GM19438 (cell line): ENCODE measurements around the gene POU3F2.

Experiments used
- ATAC-seq: cut with Tn5 transposase; IDR thresholded peaks from one replicate; pipeline ENCODE4 v1.9.1; 2021; ENCODE audit warnings: low read depth; ENCODE audit not compliant: unreplicated experiment

The POU3F2 gene

DNA sequence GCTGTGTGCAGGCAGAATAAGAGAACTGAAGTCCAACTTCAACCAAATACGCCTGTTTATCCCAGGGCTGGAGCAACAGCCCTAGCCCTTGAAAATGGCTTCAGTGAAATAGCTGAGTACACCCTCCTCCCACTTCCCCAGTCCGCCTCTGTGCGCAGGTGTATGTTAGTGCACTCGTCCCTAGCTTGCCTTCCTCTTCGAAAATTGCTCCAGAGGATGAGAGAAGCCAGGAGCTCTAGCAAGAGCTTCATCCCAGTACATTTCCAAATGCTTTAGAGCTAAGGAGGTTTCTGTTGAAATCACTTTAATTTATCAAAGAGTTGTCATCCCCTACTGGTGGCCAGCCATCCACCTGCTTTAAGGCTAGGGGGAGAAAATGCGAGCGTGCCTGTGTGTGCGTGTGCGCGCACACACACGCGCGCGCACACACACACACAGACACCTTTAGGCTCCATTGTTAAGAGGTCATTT is 5.4 kb upstream of the POU3F2 start:
- no peak for ATAC-seq

DNA sequence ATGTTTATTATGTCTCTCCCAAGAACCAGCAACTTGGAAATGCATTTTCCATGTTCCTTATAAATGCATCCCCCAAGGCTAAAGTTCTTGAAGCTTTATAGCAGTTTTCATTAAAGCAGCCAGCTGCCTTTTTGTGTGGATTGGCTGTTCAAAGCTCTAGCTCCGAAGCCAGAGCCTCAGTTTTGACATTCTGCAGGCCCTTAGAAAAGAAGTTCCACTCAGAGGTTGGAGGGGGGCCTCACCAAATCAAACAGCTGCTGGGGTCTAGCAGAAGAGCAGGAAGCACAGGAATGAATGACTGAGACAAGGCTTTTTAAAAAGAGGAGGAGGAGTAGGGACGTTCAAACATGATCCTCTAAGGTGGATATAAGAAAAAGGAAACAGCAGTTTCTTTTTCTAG is 4.2 kb upstream of the POU3F2 start:
- no peak for ATAC-seq

DNA sequence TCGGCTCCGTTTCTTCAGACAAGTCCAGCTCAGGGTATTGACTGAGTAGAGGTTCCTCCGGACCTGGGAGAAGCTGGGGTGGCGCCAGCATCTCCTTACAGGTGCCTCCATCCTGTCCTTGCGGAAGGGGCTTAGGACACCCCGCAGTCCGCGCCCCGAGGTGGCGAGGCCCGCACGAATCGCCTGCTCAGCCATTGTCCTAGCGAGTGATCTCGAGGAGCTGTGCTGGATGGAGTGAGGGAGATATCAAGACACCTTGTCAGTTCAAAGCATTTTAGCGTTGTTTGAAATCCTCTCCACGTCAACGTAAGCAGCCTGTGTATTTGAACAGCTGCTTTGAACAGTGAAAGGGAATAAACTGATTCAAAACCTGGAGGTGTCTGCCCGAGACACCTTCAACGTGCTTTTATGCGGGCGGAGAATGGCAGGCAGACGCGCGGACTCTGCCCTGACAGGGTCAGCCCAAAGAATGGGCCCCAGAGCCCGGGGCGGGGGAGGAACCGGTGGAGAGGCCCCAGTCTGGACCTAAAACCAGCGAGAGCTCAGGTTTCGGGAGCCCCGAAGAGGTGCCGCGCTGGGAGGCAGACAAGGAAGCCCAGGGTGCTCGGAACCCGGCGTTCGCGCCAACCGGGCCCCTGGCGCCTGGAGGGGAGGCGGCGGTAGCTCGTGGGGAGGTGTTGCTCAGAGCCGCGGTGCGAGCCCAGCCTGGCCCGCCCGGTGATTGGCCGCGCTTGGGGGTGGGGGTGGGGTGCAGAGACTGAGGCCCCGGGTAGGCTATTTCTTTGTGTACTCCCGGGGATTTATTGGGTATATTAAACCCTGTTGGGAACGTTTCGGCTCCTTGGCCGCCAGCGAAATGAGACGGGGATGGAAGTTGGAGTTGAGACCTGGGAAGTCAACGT is 3.1 kb upstream of the POU3F2 start:
- no peak for ATAC-seq

DNA sequence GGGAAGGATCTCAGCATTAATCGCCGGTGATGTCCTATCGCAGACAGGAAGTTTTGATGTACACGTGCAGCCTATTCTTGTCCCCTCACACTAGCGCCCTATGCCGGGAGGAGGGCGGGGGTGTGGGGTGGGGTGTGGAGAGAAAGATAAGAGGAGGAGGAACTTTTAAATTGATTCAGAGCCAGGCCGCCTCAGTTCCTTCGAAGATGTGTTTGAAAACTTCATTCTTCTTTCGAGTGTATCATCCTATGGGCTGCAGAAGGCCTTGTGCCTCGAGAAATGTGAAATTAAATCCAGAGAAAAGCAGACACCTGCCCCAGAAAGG is 2.5 kb upstream of the POU3F2 start:
- ATAC-seq, result no peak

DNA sequence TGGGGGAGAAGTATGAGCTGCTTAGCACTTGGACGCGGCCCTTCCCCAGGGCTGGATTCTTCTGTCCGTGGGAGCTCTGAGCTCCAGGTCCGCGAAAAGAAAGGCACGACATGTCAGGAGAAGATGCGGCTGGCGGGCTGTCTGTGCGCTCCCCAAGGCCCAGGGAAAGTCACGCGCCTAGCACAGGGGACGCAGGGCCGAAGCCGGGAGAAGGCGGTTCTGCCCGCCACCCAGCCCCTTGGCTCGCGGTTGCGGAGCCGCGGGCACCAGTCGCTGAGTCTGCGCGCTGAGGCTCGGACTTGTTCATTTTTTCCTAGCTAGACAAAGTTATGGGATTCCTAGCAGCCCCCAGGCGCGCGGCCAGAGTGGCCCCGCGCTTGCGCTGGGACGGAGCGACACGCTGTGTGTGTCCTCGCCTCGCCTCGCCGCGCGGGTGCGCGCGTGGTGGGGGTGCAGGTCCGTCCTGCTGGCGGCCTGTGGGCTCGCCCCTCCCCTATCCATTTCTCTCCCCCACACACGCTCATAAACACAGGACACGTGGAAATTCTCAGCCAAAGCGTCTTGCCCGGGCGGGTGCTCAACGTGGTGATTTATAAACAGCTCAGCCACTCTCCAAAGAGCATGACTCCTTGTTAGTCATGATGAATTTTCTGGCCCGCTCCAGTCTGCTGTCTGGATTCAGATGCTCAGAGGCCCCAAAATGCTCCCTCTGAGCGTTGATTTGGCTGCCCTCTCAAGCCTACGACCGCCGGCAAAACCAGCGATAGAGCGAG is 1.9 kb upstream of the POU3F2 start:
- ATAC-seq, result no peak

DNA sequence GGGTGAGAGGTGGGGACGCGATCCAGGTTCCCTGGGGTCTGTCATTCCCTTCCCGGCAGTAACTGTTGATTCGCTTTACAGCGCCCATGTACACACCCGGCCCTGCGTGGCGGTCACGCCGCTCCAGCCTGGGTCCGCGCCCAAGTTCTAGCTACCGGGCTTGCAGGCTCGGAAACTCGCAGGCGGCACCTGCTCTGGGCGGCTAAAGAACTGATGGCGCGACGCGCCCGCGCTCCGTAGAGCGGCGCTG is 1.4 kb upstream of the POU3F2 start:
- no peak for ATAC-seq

DNA sequence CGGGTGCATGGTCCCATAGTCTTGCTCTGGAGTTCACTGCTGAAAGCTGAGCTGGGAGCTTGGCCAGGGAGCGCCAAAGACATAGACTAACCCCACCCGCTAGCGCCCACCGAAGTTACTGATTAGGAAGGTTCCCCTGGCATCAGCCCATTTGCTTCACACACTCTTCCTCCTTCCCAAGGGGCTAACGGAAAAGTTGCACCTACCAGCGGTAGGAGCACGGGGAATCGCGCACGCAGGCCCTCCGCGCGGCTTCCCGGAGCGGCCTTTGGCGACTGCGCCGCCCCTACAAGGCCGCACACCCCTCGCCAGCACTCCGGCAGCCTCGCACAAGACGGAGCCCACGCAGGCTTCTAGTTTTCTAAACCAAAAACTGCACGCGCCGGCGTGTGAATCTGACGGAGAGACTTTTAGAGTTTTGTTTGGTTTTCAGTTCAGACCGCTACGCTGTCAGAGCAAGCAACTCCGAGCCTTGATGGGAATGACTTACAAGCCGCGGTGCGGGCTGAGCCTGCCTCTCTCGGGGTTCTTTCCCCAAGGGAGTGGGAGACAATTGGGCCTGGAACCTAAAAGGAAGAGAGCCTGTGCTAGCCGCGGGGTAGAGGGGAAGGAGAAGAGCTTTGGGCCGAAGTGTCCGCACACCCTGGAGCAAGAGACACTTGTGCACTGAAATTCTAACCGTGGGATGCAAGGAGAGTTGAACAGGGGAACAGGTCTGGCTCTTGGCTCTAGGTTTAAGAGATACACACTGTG is 891 bp upstream of the POU3F2 start:
- ATAC-seq, result no peak

DNA sequence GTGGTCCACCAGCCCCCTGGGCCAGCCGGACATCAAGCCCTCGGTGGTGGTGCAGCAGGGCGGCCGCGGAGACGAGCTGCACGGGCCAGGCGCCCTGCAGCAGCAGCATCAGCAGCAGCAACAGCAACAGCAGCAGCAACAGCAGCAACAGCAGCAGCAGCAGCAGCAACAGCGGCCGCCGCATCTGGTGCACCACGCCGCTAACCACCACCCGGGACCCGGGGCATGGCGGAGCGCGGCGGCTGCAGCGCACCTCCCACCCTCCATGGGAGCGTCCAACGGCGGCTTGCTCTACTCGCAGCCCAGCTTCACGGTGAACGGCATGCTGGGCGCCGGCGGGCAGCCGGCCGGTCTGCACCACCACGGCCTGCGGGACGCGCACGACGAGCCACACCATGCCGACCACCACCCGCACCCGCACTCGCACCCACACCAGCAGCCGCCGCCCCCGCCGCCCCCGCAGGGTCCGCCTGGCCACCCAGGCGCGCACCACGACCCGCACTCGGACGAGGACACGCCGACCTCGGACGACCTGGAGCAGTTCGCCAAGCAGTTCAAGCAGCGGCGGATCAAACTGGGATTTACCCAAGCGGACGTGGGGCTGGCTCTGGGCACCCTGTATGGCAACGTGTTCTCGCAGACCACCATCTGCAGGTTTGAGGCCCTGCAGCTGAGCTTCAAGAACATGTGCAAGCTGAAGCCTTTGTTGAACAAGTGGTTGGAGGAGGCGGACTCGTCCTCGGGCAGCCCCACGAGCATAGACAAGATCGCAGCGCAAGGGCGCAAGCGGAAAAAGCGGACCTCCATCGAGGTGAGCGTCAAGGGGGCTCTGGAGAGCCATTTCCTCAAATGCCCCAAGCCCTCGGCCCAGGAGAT is 1.0 kb downstream of the POU3F2 start:
- ATAC-seq, result no peak

DNA sequence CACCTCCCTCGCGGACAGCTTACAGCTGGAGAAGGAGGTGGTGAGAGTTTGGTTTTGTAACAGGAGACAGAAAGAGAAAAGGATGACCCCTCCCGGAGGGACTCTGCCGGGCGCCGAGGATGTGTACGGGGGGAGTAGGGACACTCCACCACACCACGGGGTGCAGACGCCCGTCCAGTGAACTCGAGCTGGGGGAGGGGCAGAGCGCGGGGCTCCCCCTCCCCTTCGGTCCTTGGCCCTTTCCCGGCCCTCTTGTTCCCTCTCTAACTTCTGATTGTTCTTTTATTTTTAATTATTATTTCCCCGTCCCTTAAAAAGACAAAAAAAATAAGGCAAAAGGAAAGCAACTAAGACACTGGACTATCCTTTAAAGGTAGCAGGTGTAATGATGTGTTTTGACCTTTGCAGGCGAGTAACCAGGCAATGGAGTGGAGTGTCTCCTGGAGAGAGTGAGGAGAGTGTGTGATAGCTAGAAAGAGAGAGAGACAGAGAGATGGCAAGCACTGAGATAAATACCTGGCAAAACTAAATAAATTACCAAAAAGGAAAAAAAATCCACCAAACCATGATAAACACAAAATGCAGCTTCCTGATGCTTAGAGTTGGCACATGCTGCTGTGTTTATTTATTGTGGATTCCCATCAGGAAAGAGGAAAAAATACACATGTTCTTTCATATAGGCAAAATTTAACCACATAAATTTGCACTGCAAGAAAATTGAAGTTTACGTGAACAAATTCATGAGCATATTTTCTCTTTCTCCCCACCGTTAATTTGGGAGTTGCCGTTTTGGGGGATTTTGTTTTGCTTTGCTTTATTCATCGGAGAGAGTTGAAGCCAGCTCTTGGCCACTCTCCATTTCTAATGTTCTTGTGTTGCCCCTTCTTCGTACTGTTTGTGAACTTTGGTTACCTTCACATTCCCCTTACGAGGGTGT is 1.9 kb downstream of the POU3F2 start:
- no peak for ATAC-seq

DNA sequence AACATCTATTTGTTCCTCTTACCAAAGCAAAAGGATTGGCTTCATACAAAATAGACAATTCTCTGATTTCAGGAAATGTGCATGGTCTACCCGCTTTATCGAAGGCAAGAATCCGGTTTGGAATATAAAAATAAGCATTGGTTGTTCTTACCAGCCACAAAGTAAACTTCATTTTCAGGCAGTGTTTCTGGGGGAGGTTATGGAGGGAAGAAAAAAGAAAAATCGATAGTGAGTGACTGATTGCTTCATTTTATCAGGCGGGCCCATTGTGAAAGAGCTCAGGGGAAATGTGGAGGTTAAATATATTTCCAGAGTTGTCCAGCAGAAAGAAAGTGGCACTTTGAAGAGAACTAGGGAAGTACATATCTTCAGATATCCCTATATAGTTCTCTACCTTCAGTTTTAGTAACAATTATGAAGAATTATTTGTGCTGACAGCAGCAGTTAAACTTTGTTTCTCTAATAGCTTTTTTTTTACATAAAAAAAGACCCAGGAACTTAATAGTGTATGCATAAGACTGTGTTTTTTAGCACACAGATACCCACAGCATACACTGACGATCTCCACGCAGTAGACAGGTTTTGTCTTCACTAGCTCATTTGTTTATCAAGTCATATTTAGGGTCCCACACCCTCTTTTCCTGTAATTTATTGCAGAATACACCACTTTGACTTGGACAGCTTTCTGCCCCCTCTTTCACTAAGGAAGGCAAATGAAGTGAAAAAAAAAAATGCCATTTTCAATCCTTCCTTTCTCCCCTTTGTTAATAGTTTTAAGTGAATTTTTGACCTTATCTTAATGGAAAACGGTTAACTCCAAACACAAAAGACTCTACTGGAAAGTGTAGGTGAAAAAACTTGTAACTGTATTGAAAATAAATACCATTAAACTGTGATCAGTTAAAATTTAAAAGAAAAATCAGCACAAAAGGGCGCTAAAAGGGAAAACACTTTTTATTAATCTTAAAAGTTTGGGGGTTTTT is 2.9 kb downstream of the POU3F2 start:
- no peak for ATAC-seq

DNA sequence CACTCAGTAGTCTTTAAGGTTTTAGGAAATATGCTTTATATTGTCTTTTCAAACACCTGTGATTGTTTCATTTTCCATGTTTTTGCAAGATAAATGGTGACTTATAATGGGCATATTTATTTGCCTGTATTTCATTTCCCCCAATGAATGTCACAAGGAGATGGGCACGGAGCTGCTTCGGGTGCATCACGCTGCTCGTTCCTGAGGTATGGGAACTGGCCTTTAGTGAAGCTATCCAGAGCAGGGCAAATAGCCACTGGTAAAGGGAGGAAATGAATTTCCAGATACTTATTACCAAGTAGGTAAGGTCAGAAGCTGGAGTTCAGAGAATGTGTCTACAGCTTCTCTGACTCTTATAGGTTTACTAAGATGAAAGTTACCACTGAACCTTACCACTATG is 3.7 kb downstream of the POU3F2 start:
- no peak for ATAC-seq

DNA sequence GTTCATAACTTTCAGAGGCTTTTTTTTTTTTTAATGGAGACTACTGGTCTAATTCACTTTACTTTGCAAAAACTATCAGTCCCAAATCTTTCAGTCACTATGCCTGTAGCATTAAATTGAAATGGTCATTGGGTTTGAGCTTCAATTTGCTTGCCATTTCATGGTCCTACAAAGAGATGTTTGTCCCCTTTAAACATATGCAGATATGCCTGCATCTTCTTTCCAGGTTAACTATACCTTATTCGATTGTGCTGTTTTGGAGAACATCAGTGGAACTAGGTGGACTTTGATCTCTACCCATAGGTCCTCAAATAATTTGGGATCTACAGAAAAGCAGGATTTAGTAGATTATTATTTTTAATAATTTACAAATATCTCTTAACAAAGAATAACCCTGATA is 4.6 kb downstream of the POU3F2 start:
- no peak for ATAC-seq

DNA sequence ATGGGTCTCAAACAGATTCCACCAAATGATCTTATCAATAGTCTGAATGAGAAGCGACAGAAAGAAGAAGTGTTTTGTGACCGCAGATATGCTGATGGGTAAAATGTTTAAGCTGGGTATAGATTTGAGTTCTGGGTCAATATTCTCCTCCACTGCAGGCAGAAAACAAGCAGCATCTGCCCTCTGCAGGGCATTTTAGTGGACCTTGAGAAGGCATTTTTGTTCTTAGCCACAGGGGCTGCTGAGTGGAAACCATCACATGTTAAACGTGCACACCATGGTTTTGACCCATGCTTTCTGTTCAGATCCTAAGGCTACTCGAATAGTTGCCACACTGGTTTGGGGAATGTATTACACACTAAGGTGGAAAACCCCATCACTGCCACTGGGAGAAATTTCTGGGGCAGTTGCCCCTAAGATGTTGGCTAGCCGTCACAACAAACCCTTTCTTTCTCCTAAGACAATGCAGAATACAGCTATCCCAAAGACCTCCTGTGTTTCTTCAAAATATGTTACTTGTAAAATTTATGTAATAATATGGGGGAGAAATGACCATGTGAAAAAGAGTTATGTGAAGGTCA is 5.5 kb downstream of the POU3F2 start:
- ATAC-seq, result no peak

DNA sequence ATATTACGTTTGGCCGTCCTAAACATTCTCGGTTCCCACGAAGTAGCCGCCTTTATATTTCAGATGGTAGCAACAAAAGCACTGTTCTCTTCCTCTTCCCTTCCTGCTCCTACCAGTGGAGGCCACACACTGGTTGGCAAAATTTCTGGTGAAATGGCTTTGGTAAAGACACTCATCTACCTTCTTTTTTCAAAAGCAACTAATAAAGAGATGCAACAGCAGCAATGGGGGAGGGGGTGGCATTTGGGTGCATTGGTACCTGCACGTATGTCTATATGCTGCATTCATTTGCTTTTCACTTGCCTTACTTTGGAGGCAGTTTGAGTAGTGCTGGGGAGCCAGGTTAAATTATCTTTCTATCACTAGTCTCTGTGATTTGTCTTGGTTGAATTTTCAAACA is 6.0 kb downstream of the POU3F2 start:
- no peak for ATAC-seq

DNA sequence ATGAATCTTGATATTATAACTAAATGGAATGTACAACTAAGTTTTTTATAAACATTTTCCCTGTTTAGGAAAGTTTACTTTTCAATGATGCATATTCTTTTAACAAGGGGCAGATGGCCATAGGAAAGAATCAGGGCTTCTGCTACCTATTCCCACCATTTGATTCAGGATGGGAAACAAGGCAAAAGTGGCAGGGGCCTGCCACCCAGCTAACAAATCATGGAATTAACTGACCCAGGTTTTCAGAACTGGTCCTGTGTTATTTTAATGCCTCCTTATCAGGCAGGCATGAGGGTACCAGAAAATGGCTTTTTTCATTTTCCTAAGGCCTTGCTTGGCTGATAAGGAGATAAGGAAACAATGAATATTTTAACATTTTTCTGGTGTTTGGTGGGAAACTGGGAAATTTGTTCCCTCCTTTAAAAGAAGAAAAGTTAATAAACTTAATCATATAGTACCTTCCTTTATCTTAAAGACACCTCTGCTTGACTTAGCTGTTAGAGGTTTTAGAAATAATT is 6.7 kb downstream of the POU3F2 start:
- ATAC-seq, result no peak

DNA sequence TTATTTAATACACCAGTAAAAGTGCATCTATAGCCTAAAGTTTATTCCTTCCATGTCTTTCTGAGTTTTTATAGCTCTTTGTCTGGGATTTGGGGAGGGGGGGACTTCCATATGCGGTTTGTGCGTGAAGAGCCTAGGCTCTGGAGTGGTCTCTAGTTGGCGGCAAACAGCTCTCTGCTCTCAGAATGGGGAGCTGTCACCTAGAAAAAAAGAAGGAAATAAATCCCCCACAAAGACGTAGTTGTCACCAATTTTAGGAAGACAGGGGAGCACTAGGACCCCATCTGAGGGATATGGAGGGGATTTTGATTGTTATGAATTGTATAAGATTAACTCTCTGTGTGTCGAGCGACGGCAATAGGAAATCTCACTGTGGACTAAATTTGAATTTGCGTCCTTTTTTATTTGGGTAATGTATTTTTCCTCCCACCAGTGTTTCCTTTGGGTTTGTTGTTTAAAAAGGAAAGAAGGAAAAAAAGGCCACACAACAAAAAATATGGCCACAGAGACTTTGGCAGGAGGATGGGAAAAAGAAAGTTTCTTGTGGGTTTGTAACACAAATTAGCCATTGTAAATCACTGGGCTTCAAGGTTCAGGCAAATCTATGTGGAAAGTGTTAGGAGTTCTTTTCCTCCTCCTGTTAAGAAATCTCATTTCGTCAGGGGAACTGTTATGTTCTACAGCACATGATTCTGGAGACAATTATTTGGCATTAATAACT is 7.4 kb downstream of the POU3F2 start:
- no peak for ATAC-seq
